Left hindlimb (tissue), 1 donor: ENCODE data around the gene IQCM.

Source experiments
- DNase-seq: peaks from one replicate; pipeline ENCODE4 v3.0.0-alpha.2; 2018

The IQCM gene

GRCh38 chr4:149768477-149768876 is 47.2 kb downstream of the IQCM start:
- DNase-seq: no peak

DNA sequence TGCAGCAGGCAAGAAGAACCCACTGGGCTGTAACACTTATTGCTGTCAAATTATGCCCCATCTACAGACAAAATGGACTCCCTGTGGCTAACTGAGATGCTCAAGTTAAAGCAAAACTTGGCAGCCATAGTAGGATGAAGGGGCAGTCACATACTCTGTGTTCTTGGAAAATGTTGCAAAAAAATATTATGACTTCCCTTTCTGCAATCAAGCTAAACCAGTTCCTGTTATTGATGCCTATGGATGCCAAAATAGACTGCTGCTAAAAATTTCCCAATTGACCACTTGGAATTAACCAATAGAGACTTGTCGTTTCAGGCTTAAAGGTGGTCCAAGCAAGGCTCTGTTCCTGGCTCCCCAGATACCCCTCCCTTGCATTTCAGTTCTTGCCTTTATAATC is 49.5 kb downstream of the IQCM start:
- DNase-seq: no peak

- DNase-seq: no peak
Observed at GRCh38 chr4:149765630-149766029, 50.0 kb downstream of the IQCM start.

- DNase-seq: no peak
Observed at GRCh38 chr4:149755969-149756368, 59.7 kb downstream of the IQCM start.

- DNase-seq: no peak
Observed at GRCh38 chr4:149754526-149754925, 61.1 kb downstream of the IQCM start.

DNA sequence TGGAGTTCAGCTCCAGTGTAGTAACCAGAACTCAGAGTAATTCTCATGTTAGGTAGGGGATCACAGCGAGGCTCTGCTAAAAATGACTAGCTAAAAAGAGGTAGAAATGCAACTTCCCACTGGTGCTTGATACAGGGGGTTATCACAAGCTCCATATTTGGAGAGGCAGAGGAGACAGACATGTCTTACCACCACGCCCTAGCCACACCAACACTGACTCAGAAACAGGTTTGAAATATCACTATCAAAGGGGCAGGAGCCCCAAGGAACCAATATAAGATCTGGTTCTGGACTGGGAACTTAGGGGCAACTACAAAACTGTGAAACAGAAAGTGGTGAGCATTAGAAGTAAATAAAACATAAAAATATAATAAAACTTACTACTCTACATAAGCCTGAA is 62.9 kb downstream of the IQCM start:
- no peak for DNase-seq

- DNase-seq: no peak
Observed at GRCh38 chr4:149751174-149751573, 64.5 kb downstream of the IQCM start.

DNA sequence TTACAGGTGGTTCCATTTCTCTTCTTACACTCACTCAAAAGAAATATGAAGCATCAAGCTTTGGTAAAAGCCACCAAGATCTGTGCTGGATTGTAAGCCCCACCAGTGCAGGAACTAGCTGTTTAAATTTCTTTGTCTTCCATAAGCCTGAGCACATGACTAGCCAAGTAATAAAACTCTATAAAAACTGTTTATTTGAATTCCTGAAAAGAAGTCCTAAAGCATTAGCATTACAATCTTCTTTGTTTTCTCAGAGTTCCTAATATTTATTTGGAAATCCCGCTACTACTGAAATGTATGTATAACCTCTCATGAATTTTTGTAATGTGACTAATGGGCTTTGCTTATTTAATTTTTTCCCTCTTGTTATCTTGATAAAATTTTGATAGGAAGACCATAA is 65.9 kb downstream of the IQCM start:
- no peak for DNase-seq

DNA sequence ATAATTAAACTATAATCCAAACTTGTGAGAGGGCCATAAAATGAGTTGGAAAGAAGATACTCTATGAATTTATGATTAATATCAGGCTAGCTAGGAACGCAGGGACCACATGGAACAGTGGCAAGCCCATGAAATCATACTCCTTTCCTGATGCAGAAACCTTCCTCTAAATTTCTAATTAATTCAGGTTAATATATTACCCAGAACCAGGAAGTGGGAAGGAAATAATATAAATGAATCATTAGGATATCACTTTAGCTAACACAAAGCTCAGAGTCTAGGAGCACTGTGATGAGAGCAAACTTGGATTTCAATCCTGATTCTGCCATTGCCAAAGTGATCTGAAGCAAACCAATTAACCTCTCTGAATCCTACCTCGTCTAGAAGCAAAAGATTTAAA is 68.0 kb downstream of the IQCM start:
- DNase-seq: no peak

DNA sequence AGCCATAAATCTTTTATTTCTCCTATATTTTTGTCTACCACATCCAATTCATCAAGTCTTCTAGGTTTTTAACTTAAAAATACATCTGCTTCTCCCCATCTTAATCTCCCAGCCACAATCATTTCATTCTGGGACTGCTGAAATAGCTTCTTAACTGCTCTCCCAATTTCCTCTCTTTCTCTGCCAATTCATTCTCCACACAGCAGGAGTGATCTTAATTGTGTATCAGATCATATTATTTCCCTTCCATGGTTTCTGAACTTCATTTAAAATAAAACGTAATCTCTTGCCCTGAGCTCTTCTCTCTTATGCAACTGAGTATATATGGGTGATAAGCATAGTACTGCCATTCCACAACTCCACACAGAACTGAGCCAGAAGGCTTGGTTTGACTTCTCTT is 69.4 kb downstream of the IQCM start:
- DNase-seq: no peak

GRCh38 chr4:149741186-149741831 is 74.3 kb downstream of the IQCM start:
- no peak for DNase-seq

- no peak for DNase-seq
Observed at GRCh38 chr4:149738156-149738555, 77.5 kb downstream of the IQCM start.

GRCh38 chr4:149735796-149736195 is 79.8 kb downstream of the IQCM start:
- DNase-seq: no peak

DNA sequence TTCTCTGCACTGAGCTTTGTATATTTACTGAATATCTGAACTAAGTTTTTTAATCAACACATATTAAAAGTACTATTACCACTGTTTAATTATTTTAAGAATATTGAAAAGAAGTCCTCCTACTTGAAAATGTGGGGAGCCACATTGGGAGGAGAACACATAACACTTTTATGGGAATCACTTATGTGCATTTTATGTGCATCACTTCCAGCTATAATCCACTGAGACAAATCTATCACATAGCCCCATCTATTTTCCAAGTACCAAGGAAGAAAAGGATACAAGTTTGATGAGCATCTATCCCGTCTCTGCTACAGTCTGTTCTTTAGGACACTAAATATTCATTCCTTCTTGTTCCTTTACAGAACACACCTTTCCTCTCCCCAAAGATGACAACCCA is 87.2 kb downstream of the IQCM start:
- DNase-seq: no peak

DNA sequence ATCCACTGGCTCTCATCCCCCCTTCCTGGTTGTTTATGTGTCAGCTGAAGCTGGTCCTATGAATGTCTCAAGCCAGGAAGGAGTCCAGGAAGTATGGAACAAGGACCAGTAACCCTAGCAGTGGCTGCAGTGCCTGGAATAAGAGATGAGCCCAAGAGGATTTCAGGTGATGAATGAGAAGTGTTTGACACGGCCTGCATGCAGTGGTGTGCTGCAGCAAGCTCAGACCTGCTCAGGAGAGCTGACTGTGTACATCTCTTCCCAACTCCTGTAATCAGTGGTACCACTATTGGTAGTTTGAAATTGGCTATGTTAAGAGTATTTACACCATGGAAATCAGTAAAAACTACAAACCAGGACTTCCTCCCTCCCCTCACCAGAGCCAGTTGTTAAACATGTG is 88.0 kb downstream of the IQCM start:
- DNase-seq: no peak

DNA sequence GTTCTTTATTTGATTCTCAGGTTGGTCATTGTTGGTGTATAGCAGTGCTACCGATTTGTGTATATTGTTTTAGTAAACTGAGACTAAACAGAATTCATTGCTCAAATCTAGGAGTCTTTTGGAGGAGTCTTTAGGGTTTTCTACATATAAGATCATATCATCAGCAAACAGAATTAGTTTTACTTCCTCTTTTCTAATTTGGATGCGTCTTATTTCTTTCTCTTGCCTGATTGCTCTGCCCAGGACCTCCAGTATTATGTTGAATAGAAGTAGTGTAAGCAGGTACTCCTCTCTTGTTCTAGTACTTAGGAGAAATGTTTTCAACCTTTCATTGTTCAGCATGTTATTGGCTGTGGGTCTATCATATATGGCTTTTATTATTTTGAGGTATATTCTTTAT is 92.6 kb downstream of the IQCM start:
- DNase-seq: no peak

DNA sequence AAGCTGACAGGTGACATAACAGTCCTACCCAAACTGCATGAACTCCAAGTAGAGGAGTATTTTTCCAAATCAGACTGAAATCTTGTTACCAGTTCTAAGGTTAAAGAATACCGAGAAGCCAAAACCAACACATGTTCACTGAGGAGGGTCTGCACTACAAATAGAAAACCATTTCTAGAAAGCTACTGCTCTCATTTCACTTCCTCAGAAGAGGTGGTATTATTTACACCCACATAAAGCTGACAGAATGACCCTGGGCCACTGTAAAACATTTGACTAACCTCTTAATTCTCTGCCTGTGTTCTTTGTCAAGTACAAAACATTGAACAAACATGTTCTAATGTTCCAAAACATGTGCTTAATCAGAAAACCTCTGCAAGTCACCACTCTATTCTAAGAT is 95.8 kb downstream of the IQCM start:
- DNase-seq: no peak

- DNase-seq: no peak
Observed at GRCh38 chr4:149719357-149719756, 96.3 kb downstream of the IQCM start.

- DNase-seq: no peak
Observed at GRCh38 chr4:149718500-149718899, 97.1 kb downstream of the IQCM start.

DNA sequence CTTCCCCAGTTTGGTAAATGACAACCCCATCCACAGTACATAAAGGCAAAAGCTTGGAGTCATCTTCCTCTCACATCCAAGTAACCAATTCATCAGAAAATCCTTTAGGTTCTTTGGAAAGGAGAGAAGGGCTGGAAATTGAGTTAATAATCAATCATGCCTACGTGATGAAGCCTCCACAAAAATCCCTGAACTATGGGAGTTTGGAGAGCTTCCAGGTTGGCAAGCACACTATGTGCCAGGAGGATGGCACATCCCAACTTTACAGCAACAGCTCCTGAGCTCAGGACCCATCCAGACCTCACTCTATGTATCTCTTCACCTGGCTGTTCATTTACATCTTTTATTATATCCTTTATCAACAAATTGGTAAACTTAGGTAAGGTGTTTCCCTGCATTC is 98.9 kb downstream of the IQCM start:
- DNase-seq: no peak

DNA sequence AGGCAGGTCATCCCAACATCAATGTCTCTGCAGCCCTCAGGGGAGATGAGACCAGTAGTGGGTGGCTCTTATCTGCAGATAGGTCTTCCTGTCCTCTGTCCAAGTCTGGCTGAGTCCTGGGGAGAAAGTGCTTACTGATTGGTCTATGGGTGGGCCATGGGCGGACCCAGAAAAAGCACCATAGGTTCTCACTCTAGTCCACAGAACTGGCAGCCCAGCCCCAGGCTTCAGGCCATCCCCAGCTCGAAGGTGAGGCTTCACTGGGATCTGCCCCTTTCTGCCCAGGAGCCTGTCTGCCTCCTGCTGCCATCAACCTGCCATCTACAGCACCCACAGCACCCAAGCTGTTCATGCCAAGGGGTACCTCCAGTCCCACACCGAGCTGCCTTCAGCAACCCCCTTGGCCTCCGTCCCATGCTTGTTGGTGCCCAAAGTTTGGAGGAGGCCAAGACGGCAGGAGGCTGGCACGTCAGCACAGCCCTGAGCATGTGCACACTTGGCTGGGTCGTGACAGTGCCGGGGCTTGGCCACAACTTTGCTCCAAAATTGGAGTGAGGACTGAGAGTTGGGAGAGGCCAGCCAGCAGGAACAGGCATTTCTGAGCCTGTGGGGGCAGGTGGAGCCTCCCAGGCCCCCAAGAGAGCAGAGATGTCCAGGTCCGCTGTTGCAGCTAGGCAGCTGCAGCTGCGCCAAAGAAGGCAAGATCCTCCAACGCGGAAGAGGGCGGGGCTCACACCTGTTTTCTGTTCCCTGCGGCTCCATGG is 99.6 kb downstream of the IQCM start:
- DNase-seq: no peak

DNA sequence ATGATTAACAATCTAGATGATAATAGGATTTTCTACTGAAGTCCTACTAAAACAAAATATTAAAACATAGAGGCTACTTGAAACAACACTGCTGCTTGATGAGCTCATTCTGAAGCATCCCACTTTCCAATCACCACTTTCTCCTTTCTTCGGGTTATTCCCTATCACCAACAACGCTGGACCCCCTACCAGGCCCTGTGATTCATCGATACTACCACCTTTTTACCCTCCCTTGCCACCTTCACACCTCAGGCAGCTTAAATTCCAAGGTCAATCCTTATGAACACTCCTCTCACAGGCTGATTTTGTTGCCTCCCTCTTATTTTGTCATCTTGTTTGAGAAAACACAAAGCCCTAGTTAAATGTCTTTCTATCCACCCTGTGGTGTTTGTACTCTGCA is 102.6 kb downstream of the IQCM start:
- DNase-seq: no peak

GRCh38 chr4:149711593-149712365 is 103.9 kb downstream of the IQCM start:
- peak; percentile 40 for DNase-seq

DNA sequence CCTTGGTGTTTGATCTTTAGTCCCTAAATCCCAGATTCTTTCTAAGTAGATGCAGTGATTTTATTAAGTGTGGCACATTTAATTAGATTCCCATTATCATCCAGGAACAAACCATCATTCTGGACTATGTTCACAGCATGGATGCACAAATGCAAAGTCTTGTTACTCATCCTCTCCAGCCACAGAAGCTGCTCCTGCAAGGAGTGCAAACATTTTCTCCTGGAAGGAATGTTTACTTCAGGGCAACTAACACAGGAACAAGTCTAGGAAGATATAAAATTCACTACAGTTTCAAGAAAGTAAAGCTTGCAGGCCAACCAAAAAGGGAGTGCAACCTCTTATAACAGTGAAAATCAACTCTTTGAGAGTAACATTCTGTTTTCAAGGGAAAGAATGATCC is 106.0 kb downstream of the IQCM start:
- DNase-seq: no peak
